ENCODE measurements around the gene CAV2.

Gene CAV2

GRCh38 chr7:116521046-116521664, 21.6 kb downstream of the CAV2 start:
- Histone ChIP-seq H3K9me3 (ENCODE audit: control insufficient read depth in 2 of 2, low read length in 2 of 2) (no peaks in the 10 kb centered on the region), H3K27me3 (ENCODE audit: control insufficient read depth in 2 of 2, insufficient read depth in 2 of 2, low read length in 2 of 2) (peaks cover 13 to 19% of the 10 kb centered on the region in 2 donors), H3K9ac (ENCODE audit: low read depth in 1 of 2, low read length in 2 of 2) (no peak overlapping the region), H3K36me3 (ENCODE audit: control insufficient read depth in 2 of 2, insufficient read depth in 2 of 2, low read length in 2 of 2) (no peaks in the 10 kb centered on the region), H3K27ac (ENCODE audit: low read depth in 2 of 2, low read length in 2 of 2) (no peak overlapping the region), H3K4me1 (ENCODE audit: control insufficient read depth in 2 of 2, insufficient read depth in 2 of 2, low read length in 2 of 2) (peaks cover 11 to 12% of the 10 kb centered on the region in 2 donors), H3K4me3 (ENCODE audit: low read length in 2 of 2) (no peak overlapping the region)

DNA sequence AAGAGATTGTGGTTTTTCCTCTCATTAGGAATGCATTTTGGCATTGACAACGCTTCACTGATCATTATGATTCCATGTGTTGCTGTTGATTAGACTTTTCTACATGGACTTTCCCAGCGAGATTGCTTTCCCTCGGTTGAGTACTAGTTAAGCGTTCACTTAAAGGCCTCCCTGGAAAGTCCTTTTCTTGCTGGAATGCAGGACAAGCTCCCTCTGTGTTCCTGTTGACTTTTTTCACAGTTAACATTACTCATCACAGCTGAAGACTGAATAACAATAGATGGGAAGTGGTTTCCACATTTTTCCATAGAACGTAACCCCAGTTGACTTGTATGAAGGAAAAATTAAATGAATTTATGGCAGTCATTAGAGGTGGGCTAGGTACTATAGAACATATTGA, 22.7 kb downstream of the CAV2 start:
- Histone ChIP-seq H3K36me3 (ENCODE audit: control insufficient read depth in 2 of 2, insufficient read depth in 2 of 2, low read length in 2 of 2) (no peaks in the 10 kb centered on the region), H3K9ac (ENCODE audit: low read depth in 1 of 2, low read length in 2 of 2) (no peak overlapping the region), H3K27ac (ENCODE audit: low read depth in 2 of 2, low read length in 2 of 2) (no peak overlapping the region), H3K4me1 (ENCODE audit: control insufficient read depth in 2 of 2, insufficient read depth in 2 of 2, low read length in 2 of 2) (peaks cover 15 to 20% of the 10 kb centered on the region in 2 donors), H3K4me3 (ENCODE audit: low read length in 2 of 2) (no peak overlapping the region), H3K27me3 (ENCODE audit: control insufficient read depth in 2 of 2, insufficient read depth in 2 of 2, low read length in 2 of 2) (peaks cover 24 to 25% of the 10 kb centered on the region in 2 donors), H3K9me3 (ENCODE audit: control insufficient read depth in 2 of 2, low read length in 2 of 2) (no peaks in the 10 kb centered on the region)

DNA sequence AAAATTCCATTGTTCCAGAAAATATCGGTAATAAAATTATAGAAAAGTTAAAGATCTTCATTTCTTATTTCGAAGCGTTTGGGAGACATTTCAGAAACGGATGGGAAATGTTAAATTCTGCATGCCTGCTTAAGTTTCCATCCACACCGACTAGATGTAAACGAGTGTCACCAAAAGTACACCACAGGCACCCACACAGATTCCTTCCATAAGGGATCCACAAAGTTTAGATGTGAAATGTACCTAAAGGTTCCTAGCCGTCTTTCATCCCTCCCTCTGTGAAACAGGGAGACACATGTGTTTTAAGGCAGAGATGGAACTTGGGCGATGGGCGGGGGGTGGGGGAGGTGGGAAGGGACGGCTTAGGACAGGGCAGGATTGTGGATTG, 24.7 kb downstream of the CAV2 start:
- H3K9ac ChIP-seq (ENCODE audit: low read depth in 1 of 2, low read length in 2 of 2), result no peak overlapping the region

DNA sequence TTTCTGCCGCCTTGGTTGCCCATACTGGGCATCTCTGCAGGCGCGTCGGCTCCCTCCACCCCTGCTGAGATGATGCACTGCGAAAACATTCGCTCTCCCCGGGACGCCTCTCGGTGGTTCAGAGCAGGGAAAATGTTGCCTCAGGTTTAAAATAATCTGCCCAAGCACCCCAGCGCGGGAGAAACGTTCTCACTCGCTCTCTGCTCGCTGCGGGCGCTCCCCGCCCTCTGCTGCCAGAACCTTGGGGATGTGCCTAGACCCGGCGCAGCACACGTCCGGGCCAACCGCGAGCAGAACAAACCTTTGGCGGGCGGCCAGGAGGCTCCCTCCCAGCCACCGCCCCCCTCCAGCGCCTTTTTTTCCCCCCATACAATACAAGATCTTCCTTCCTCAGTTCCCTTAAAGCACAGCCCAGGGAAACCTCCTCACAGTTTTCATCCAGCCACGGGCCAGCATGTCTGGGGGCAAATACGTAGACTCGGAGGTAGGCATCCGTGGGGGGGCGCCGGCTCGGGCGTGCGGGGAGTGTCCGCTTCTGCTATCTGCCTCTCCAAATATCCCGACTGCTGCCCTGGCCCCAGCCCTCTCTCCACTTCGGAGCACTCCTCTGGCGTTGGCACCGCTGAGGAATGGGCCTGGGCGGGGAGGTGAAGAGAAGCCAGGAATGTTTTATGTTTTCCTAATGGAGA, 25.2 kb downstream of the CAV2 start, which contains the start of gene CAV1:
CAV1 (plus strand) TSS at position 428 of the 689 bp plus-strand sequence; CDS start at position 455, 27 bp downstream.
- H3K9ac ChIP-seq (ENCODE audit: low read depth in 1 of 2, low read length in 2 of 2), result peak within 1 kb of the TSS; percentile 68 to 75

More for the DNA sequence above, 24.7 kb downstream of the CAV2 start:
- peak overlapping the region in 1 of 2 donors; percentile 18 for H3K27ac ChIP-seq (ENCODE audit: low read depth in 2 of 2, low read length in 2 of 2)
- peaks cover 15 to 20% of the 10 kb centered on the region in 2 donors for H3K4me1 ChIP-seq (ENCODE audit: control insufficient read depth in 2 of 2, insufficient read depth in 2 of 2, low read length in 2 of 2)
- H3K27me3 ChIP-seq (ENCODE audit: control insufficient read depth in 2 of 2, insufficient read depth in 2 of 2, low read length in 2 of 2), result peaks cover 24 to 25% of the 10 kb centered on the region in 2 donors
- H3K4me3 ChIP-seq (ENCODE audit: low read length in 2 of 2), result peak overlapping the region in 1 of 2 donors; percentile 82
- no peaks in the 10 kb centered on the region for H3K9me3 ChIP-seq (ENCODE audit: control insufficient read depth in 2 of 2, low read length in 2 of 2)
- no peaks in the 10 kb centered on the region for H3K36me3 ChIP-seq (ENCODE audit: control insufficient read depth in 2 of 2, insufficient read depth in 2 of 2, low read length in 2 of 2)

GRCh38 chr7:116525298-116525912, 25.9 kb downstream of the CAV2 start:
- peaks cover 17 to 20% of the 10 kb centered on the region in 2 donors for H3K4me1 ChIP-seq (ENCODE audit: control insufficient read depth in 2 of 2, insufficient read depth in 2 of 2, low read length in 2 of 2)
- peak overlapping the region; percentile 72 to 82 for H3K4me3 ChIP-seq (ENCODE audit: low read length in 2 of 2)
- H3K9me3 ChIP-seq (ENCODE audit: control insufficient read depth in 2 of 2, low read length in 2 of 2), result no peaks in the 10 kb centered on the region
- peak overlapping the region; percentile 81 to 85 for H3K27ac ChIP-seq (ENCODE audit: low read depth in 2 of 2, low read length in 2 of 2)
- H3K36me3 ChIP-seq (ENCODE audit: control insufficient read depth in 2 of 2, insufficient read depth in 2 of 2, low read length in 2 of 2), result no peaks in the 10 kb centered on the region
- peaks cover 24 to 26% of the 10 kb centered on the region in 2 donors for H3K27me3 ChIP-seq (ENCODE audit: control insufficient read depth in 2 of 2, insufficient read depth in 2 of 2, low read length in 2 of 2)
- H3K9ac ChIP-seq (ENCODE audit: low read depth in 1 of 2, low read length in 2 of 2), result peak overlapping the region; percentile 68 to 75

More for the DNA sequence above, 25.2 kb downstream of the CAV2 start, which contains the start of gene CAV1:
- no peaks in the 10 kb centered on the region for H3K9me3 ChIP-seq (ENCODE audit: control insufficient read depth in 2 of 2, low read length in 2 of 2)
- H3K4me1 ChIP-seq (ENCODE audit: control insufficient read depth in 2 of 2, insufficient read depth in 2 of 2, low read length in 2 of 2), result peaks cover 17 to 20% of the 10 kb centered on the region in 2 donors
- peak within 1 kb of the TSS; percentile 72 to 82 for H3K4me3 ChIP-seq (ENCODE audit: low read length in 2 of 2)
- H3K27me3 ChIP-seq (ENCODE audit: control insufficient read depth in 2 of 2, insufficient read depth in 2 of 2, low read length in 2 of 2), result peaks cover 24 to 25% of the 10 kb centered on the region in 2 donors
- H3K36me3 ChIP-seq (ENCODE audit: control insufficient read depth in 2 of 2, insufficient read depth in 2 of 2, low read length in 2 of 2), result no peaks in the 10 kb centered on the region
- H3K27ac ChIP-seq (ENCODE audit: low read depth in 2 of 2, low read length in 2 of 2), result peak within 1 kb of the TSS; percentile 81 to 85

DNA sequence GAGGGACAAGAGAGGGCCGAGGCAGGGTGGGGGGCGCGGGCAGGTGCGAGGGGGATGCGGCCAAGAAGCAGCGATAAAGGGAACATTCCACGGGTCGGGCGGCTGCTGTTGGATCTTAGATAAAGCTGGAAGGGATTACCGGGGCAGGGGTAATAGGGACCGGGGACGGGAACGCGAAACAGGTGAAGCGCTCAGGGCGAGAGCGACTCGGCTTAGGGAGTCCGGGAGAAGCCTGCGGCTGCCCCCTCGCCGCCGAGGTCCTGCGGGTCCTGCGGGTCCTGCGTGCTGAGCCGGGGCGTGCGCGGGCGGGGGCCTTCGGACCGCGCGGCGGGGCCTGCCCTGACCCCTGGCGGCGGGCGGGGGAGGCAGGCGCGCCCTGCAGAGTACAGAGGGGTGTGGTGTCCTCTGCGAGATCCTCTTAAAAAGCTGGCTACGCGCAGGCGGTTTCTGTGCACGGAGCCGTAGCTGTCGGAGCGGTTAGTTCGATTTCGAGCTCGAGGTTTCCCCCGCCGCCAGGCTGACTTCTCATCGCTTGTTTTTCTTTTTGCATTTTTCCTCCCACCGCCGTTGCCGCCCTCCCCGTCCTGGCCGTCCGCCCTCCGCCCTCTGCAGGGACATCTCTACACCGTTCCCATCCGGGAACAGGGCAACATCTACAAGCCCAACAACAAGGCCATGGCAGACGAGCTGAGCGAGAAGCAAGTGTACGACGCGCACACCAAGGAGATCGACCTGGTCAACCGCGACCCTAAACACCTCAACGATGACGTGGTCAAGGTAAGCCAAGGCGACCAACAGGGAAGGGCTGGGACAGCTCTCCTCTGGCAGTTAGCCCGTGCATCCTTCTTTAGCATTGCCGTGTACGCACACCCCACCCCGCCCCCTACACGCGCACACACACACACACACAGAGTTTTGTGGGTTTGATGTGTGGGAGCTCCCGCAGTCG, 26.6 kb downstream of the CAV2 start:
- H3K4me1 ChIP-seq (ENCODE audit: control insufficient read depth in 2 of 2, insufficient read depth in 2 of 2, low read length in 2 of 2), result peaks cover 17 to 20% of the 10 kb centered on the region in 2 donors
- H3K36me3 ChIP-seq (ENCODE audit: control insufficient read depth in 2 of 2, insufficient read depth in 2 of 2, low read length in 2 of 2), result no peaks in the 10 kb centered on the region
- H3K9ac ChIP-seq (ENCODE audit: low read depth in 1 of 2, low read length in 2 of 2), result peak overlapping the region; percentile 68 to 75
- H3K9me3 ChIP-seq (ENCODE audit: control insufficient read depth in 2 of 2, low read length in 2 of 2), result no peaks in the 10 kb centered on the region
- H3K4me3 ChIP-seq (ENCODE audit: low read length in 2 of 2), result peak overlapping the region; percentile 72 to 82
- peaks cover 24 to 28% of the 10 kb centered on the region in 2 donors for H3K27me3 ChIP-seq (ENCODE audit: control insufficient read depth in 2 of 2, insufficient read depth in 2 of 2, low read length in 2 of 2)
- peak overlapping the region; percentile 81 to 85 for H3K27ac ChIP-seq (ENCODE audit: low read depth in 2 of 2, low read length in 2 of 2)

- peaks cover 24 to 28% of the 10 kb centered on the region in 2 donors for H3K27me3 ChIP-seq (ENCODE audit: control insufficient read depth in 2 of 2, insufficient read depth in 2 of 2, low read length in 2 of 2)
- peak overlapping the region; percentile 72 to 82 for H3K4me3 ChIP-seq (ENCODE audit: low read length in 2 of 2)
- peak overlapping the region; percentile 55 to 78 for H3K27ac ChIP-seq (ENCODE audit: low read depth in 2 of 2, low read length in 2 of 2)
- H3K4me1 ChIP-seq (ENCODE audit: control insufficient read depth in 2 of 2, insufficient read depth in 2 of 2, low read length in 2 of 2), result peaks cover 17 to 20% of the 10 kb centered on the region in 2 donors
- peak overlapping the region; percentile 53 to 75 for H3K9ac ChIP-seq (ENCODE audit: low read depth in 1 of 2, low read length in 2 of 2)
- H3K9me3 ChIP-seq (ENCODE audit: control insufficient read depth in 2 of 2, low read length in 2 of 2), result no peaks in the 10 kb centered on the region
- no peaks in the 10 kb centered on the region for H3K36me3 ChIP-seq (ENCODE audit: control insufficient read depth in 2 of 2, insufficient read depth in 2 of 2, low read length in 2 of 2)
Observed at GRCh38 chr7:116526897-116527296, 27.4 kb downstream of the CAV2 start.

- Histone ChIP-seq H3K36me3 (ENCODE audit: control insufficient read depth in 2 of 2, insufficient read depth in 2 of 2, low read length in 2 of 2) (no peaks in the 10 kb centered on the region), H3K27ac (ENCODE audit: low read depth in 2 of 2, low read length in 2 of 2) (peak overlapping the region in 1 of 2 donors; percentile 55), H3K9me3 (ENCODE audit: control insufficient read depth in 2 of 2, low read length in 2 of 2) (no peaks in the 10 kb centered on the region), H3K9ac (ENCODE audit: low read depth in 1 of 2, low read length in 2 of 2) (no peak overlapping the region), H3K4me1 (ENCODE audit: control insufficient read depth in 2 of 2, insufficient read depth in 2 of 2, low read length in 2 of 2) (peaks cover 17 to 20% of the 10 kb centered on the region in 2 donors), H3K4me3 (ENCODE audit: low read length in 2 of 2) (peak overlapping the region; percentile 17 to 82), H3K27me3 (ENCODE audit: control insufficient read depth in 2 of 2, insufficient read depth in 2 of 2, low read length in 2 of 2) (peaks cover 24 to 28% of the 10 kb centered on the region in 2 donors)
Observed at GRCh38 chr7:116527521-116527920, 28.0 kb downstream of the CAV2 start.

DNA sequence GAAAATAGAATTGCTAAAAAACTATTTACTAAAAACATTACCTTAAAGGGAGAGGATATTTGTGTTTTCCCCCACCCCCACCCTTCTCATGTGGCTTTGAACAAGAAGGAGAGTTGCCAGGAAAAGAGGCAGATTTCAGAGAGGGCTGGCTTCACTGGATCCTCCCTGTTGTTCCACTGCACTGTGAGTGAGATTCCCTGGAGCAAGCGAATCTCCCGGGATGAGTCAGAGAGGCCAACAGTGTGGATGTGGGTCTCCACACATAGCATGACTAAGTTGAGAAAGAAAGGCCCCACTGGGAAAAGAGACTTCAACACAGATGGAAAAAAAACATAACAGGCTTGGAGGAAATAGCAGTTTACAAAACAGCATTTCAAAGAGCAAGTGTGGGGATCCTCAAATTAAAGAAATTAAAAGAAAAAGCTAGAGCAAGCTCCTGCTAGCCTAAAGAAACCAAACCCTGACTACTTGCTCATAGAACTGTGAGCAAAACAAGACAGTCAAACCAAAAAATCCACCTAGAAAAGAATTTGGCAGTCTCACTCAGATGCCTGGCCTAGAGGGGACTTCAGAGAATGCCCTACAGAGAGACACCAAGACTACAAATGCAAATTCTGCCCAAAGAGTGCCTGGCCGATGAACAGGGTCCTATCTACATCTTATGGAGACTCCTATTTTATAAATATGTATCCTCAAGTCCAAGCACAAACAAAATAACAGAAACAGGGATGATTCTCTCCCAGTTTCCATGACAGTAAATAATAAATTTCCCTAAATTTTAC, 28.7 kb downstream of the CAV2 start:
- peaks cover 24 to 26% of the 10 kb centered on the region in 2 donors for H3K27me3 ChIP-seq (ENCODE audit: control insufficient read depth in 2 of 2, insufficient read depth in 2 of 2, low read length in 2 of 2)
- H3K9me3 ChIP-seq (ENCODE audit: control insufficient read depth in 2 of 2, low read length in 2 of 2), result no peaks in the 10 kb centered on the region
- no peaks in the 10 kb centered on the region for H3K36me3 ChIP-seq (ENCODE audit: control insufficient read depth in 2 of 2, insufficient read depth in 2 of 2, low read length in 2 of 2)
- peak overlapping the region in 1 of 2 donors; percentile 82 for H3K4me3 ChIP-seq (ENCODE audit: low read length in 2 of 2)
- peak overlapping the region in 1 of 2 donors; percentile 55 for H3K27ac ChIP-seq (ENCODE audit: low read depth in 2 of 2, low read length in 2 of 2)
- H3K9ac ChIP-seq (ENCODE audit: low read depth in 1 of 2, low read length in 2 of 2), result no peak overlapping the region
- peaks cover 17 to 20% of the 10 kb centered on the region in 2 donors for H3K4me1 ChIP-seq (ENCODE audit: control insufficient read depth in 2 of 2, insufficient read depth in 2 of 2, low read length in 2 of 2)
